GM18907 (cell line): ENCODE measurements around the gene PTCSC3.

Experiments used
- ATAC-seq: cut with Tn5 transposase; IDR thresholded peaks from one replicate; pipeline ENCODE4 v1.9.1; 2021; ENCODE audit warnings: mild to moderate bottlenecking, moderate library complexity; ENCODE audit not compliant: unreplicated experiment

Gene PTCSC3

GRCh38 chr14:36086629-36087395, 89.7 kb downstream of the PTCSC3 start:
- no peak for ATAC-seq

- no peak for ATAC-seq
These were observed 90.7 kb downstream of the PTCSC3 start for GRCh38 chr14:36085861-36086260.
